ENCODE results near the gene MYRIP. TPM values are rescaled to one million over a fixed set of nuclear protein-coding genes. Genes with fewer than 3 reads are reported as not detected.

MYRIP gene
- total RNA-seq, 1 experiment from 2014 or later: 0.44 TPM

DNA sequence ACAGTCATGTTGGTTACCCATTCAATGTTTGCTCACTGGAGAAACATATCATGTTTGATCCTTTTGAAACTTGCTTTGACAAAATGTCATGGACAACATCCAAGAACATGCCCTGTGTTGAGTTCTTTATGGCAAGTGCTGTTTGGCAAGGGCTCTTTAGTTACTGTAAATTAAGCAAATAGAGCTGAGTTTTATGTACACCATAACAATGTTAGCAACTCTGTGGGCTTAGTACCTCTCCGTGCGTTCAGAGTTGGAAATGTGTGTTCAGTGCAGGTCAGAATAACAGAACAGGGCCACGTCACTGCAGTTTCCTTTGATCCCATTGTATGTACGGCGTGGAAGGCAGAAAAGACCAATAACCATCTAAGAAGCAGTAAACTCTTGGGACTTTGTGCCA, 132.5 kb downstream of the MYRIP start:
- H3K4me1 ChIP-seq (ENCODE audit: control insufficient read depth in 1 of 2, insufficient read depth in 2 of 2, low read length in 2 of 2): no peaks in the 10 kb centered on the region
- no peaks in the 10 kb centered on the region for H3K36me3 ChIP-seq (ENCODE audit: control insufficient read depth in 1 of 2, insufficient read depth in 2 of 2, low read length in 2 of 2)
- ChIA-PET CTCF (no interaction called here), RAD21 (ENCODE audit: low non-redundant PET in 1 of 2, low total read pairs in 2 of 2, uncharacterized antibody in 2 of 2, unreplicated experiment in 2 of 2) (no interaction called here), POLR2A (no interaction called here)
- H4K20me1 ChIP-seq (ENCODE audit: insufficient read depth): no peaks in the 10 kb centered on the region
- BruUV-seq (replicated peaks): no TSS peak
- ATAC-seq (no peak), DNase-seq (ENCODE audit: low read depth, low spot score) (no peak)
- intact Hi-C loops (cut with micrococcal nuclease): no loop called here
- H3K27me3 ChIP-seq (ENCODE audit: insufficient read depth, low read length): peaks cover 4% of the 10 kb centered on the region; the same call in 1 of the 2 replicates
- no peaks in the 10 kb centered on the region for H3K9me3 ChIP-seq (ENCODE audit: control insufficient read depth in 1 of 2, insufficient read depth in 1 of 2, low read depth in 1 of 2, low read length in 2 of 2)
- no peaks in the 10 kb centered on the region for H3K9me2 ChIP-seq (ENCODE audit: insufficient read depth)
- no peak overlapping the region for H3K27ac ChIP-seq (ENCODE audit: low read depth, low read length)
- H2AFZ ChIP-seq (ENCODE audit: low read depth, low read length, poor library complexity, severe bottlenecking): no peak overlapping the region
- H3K9ac ChIP-seq (ENCODE audit: low read length): no peak overlapping the region
- TF ChIP-seq EZH2phosphoT487 (IDR thresholded peaks at IDR 0.05; ENCODE audit: borderline replicate concordance): no peak
- no peak for TF ChIP-seq POLR2AphosphoS5 (IDR thresholded peaks at IDR 0.05; ENCODE audit: low read depth, low read length)
- TF ChIP-seq EZH2 (IDR thresholded peaks at IDR 0.05): no peak
- no peak for TF ChIP-seq REST (IDR thresholded peaks at IDR 0.05; ENCODE audit: low read depth)
- TF ChIP-seq, protein P1, sequence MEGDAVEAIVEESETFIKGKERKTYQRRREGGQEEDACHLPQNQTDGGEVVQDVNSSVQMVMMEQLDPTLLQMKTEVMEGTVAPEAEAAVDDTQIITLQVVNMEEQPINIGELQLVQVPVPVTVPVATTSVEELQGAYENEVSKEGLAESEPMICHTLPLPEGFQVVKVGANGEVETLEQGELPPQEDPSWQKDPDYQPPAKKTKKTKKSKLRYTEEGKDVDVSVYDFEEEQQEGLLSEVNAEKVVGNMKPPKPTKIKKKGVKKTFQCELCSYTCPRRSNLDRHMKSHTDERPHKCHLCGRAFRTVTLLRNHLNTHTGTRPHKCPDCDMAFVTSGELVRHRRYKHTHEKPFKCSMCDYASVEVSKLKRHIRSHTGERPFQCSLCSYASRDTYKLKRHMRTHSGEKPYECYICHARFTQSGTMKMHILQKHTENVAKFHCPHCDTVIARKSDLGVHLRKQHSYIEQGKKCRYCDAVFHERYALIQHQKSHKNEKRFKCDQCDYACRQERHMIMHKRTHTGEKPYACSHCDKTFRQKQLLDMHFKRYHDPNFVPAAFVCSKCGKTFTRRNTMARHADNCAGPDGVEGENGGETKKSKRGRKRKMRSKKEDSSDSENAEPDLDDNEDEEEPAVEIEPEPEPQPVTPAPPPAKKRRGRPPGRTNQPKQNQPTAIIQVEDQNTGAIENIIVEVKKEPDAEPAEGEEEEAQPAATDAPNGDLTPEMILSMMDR (IDR thresholded peaks at IDR 0.05 in 2 of 3, conservative IDR thresholded peaks at IDR 0.05 in 1 of 3; ENCODE audit: borderline replicate concordance in 1 of 3, insufficient read depth in 1 of 3, low read depth in 2 of 3, low read length in 2 of 3): no peak
- TF ChIP-seq ELF1 (IDR thresholded peaks at IDR 0.05; ENCODE audit: borderline replicate concordance, low read depth): no peak
- TF ChIP-seq CEBPB (IDR thresholded peaks at IDR 0.05; ENCODE audit: low read depth): no peak
- no peak for TF ChIP-seq ZBTB33 (IDR thresholded peaks at IDR 0.05; ENCODE audit: extremely low read depth, insufficient replicate concordance, low read length)
- TF ChIP-seq JUND (IDR thresholded peaks at IDR 0.05): no peak
- TF ChIP-seq, protein P2, sequence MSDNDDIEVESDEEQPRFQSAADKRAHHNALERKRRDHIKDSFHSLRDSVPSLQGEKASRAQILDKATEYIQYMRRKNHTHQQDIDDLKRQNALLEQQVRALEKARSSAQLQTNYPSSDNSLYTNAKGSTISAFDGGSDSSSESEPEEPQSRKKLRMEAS (IDR thresholded peaks at IDR 0.05): no peak
- TF ChIP-seq SRF (IDR thresholded peaks at IDR 0.05; ENCODE audit: low read depth): no peak
- no peak for TF ChIP-seq CBX3 (IDR thresholded peaks at IDR 0.05; ENCODE audit: low read depth)
- TF ChIP-seq ZNF274 (IDR thresholded peaks at IDR 0.05; ENCODE audit: low read depth, low read length): no peak
- TF ChIP-seq ATF3 (IDR thresholded peaks at IDR 0.05): no peak
- no peak for TF ChIP-seq ZFX (IDR thresholded peaks at IDR 0.05)
- H3K4me2 ChIP-seq (ENCODE audit: low read length): no peak overlapping the region
- H3K79me2 ChIP-seq (ENCODE audit: insufficient read depth, low read length): no peaks in the 10 kb centered on the region
- no peak overlapping the region for H3K4me3 ChIP-seq (replicated peaks in 1 of 2; ENCODE audit: low read depth in 1 of 2, low read length in 2 of 2)

All from HCT116 (cell line).